ENCODE measurements around the gene TEX47.

The TEX47 gene

DNA sequence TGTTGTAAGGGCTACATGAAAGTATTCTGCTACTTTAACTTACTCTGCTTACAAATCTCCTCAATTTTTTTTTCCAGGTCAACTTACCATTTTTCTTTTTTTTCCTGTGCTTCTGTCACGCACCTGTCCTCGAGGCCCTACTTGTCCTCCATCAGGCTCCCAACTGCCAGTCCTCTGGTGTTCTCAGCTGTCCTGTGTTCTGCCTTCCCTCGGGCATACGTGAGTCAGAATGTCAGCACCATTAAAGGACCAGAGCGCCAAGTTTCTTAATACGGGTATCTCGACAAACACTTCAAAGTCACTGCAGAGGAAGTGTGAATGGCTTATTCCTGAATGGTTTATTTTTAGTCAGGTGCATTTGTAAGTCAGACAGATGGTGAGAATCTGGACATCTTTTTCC, at the start of gene TEX47:
Gene TEX47 (minus strand): TSS at position 185 of the 400 bp plus-strand sequence. CDS start 795 bp downstream, outside the sequence.
- DNase-seq (ENCODE audit: low read depth): no peak

DNA sequence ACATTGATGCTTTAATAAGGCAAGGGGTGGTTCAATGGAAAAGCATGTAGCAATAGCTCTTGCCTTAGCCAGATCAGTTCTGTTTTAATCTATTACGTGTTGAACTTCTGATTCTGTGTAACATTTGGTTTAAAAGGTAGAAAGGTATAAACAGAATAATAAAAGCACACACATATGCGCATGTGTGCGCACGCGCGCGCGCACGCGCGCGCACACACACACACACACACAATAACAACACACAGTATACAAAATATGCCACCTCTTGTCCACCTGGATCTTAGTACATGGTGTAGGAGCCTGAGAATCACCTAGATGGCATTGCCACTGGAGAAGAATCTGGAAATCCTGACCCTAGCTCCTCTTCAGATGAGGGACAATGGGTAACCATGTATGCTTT, 49.6 kb upstream of the TEX47 start:
- DNase-seq (ENCODE audit: low read depth): no peak

DNA sequence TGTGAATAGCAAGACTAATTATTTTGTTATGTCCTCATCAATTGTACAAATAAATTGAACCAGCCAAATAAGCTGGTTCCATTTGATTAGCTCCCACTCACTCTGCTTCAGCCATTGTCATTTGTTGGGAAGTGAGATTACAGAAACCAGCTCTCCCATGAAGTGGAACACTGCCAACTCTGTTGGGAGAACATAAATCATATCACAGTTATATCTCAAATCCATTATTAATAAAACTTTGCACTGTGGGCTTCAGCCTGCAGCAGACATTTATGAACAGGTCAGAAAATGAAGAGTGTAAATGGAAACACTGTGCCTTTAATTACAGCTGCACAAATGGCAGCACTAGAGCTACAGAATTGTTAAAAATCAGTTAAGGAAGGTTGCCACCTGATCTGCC, 46.7 kb upstream of the TEX47 start:
- DNase-seq (ENCODE audit: low read depth): no peak

- DNase-seq (ENCODE audit: low read depth): no peak
These were observed 39.7 kb upstream of the TEX47 start for GRCh38 chr7:88835147-88835728.

DNA sequence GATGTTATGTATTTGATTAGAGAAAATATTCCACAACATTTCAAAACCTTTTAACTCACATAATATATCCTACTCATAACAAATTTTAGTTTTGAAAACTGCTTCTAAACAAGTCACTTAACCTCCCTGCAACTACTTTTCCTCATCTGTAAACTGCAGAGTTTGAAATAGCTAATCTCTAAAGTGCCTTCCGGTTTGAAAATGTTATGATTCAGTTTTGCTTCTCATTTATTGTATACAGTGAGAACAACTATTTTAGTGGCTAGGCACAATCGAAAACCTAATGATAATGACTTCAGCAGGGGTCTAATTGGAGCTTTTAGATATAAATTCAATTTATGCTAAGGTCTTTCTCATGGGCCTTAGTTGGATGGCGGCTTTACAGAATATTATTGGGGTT, 30.7 kb upstream of the TEX47 start:
- no peak for DNase-seq (ENCODE audit: low read depth)

DNA sequence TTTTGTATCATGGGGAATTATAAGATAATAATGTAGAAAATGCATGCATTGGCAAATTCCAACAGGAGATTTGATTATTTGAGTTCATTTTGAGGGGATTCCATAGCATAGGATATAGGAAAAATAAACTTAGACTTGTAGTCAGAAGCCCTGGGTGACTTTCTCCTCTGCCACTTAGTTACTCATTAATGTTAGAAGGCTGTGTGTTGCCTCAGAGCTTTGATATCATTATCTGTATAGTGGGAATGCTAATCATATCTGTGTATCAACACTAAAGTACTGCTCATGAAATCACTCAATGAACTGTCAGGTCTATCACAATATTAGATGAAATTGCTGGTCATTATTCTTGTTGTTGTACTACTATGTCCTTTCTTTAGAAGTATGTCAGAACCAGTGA, 23.0 kb upstream of the TEX47 start:
- no peak for DNase-seq (ENCODE audit: low read depth)

DNA sequence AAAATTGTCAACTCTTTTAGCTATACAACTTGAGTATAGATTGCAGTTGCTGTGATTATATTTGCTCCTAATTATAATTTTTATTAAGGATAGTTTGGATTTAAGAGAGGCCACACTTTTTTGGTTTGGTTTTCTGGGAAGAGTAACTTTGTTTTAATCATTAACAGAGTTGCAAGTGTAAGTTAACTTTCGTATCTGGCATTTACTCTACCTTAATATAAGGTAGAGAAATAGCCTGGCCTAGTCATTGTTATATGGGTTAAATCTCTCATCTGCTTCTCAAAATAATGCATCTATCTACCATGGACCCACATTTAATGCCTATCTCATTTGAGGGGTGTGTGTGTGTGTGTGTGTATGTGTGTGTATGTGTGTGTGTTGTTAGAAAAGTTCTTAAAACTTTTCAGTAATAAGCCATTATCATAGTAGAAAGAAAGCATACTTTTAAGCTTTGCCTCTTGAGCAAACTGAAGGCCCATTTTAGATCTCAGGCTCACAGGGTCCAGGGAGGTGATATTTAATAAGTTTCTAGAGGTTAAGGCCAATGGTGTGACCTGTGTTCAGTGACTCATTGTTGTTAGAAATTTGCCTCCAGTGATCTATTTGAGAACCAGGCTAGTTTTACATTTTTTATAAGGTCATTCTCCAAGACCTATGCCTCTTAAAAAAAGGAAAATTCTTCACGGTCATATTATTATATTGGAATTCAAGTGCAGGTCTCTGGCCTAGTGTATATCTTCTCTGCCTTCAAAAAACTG, 10.9 kb upstream of the TEX47 start:
- DNase-seq (ENCODE audit: low read depth): no peak

- DNase-seq (ENCODE audit: low read depth): no peak
These were observed 5.5 kb upstream of the TEX47 start for GRCh38 chr7:88801046-88801445.

- DNase-seq (ENCODE audit: low read depth): no peak
These were observed 3.2 kb downstream of the TEX47 start for GRCh38 chr7:88792361-88792760.

GRCh38 chr7:88791891-88792290, 3.6 kb downstream of the TEX47 start:
- DNase-seq (ENCODE audit: low read depth): no peak

GRCh38 chr7:88789480-88790064, 6.0 kb downstream of the TEX47 start:
- DNase-seq (ENCODE audit: low read depth): no peak

DNA sequence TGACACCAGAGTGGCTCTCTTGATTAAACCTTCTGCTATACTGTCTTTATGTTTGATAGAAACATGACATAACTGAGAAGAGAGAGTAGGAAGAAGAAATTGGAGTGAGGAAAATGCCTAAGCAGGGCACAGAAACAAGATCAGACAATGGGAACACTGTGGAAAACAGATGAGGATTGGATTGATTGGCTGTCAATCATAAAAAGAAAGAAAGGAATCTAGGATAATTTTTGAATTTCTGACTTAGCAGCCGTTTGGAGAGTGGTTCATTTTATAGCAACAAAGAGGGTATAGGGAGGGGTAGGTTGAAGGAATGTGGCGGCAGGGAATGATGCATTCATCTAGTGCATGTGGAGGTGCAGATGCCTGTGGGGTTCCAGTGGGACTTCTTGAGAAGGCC, 7.8 kb downstream of the TEX47 start:
- DNase-seq (ENCODE audit: low read depth): no peak

DNA sequence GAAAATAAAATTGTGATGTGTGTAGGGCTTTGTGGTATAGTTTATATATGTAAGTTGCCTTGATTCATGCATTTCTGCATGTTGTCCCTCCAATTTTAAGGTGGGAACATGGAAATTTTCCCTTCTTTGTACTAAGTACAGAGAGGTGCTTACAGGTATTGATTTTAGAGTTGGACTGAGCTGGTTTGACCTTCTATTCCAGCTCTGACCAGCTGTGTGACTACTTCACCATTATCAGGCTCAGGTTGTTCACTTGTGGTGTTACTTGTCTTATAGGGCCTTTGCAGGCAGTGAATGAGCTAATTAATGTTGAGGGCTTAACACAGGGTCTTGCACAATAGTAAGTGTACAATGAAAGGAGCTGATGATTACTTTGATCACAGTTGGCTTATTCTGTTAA, 19.7 kb downstream of the TEX47 start:
- DNase-seq (ENCODE audit: low read depth): no peak

DNA sequence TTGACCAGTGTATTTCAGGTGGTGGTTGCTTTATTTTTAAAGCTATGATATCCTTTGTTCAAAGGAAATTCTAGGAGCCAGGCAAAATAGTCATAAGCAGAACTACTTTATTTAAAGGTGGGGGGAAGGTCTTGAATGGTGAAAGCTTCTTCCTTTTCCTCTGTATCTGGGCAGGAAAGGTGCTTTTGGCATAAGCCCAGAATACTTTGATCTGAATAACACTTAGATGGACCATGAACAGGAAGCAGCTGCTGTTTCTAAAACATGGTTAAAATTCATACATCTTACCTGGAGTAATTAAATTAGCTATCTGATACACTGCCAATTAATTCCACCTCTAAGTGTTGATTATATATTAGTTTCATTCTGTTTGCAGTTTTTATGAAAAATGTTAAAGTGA, 22.8 kb downstream of the TEX47 start:
- DNase-seq (ENCODE audit: low read depth): no peak

DNA sequence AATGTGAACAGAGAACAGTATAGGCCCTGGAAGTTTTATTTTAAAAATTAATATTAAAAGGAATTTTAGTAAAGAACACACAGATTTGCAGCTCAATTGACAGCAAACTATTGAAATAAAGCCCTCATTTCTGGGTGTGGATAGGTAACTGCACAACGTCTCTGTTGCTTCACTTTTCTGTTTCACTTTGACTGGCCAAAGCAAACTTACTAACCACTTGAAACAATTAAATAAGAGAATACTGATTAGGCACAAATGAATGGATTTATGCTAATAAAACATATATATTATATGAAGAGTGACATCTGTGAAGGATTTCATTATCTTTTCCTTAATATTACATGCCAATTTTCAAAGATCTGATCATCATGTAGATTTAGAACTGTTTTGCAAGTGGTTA, 24.1 kb downstream of the TEX47 start:
- DNase-seq (ENCODE audit: low read depth): no peak

DNA sequence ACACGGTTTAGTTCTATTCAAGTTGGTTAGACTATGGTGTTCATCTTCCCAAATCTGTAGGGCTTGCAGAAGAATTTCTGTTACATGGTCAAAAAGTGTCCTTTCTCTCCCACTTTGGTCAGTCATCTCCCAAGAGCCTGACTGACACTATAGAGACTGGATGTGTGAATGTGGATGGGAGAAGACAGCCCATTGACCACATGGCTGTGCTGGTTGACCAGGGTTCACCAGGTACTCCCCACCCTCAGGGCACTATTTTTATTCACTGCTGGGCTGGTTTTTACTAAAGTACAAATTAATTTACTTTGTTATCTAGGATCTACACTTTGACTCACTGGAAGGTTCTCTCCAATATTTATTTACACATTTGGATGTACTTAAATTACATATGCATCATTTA, 33.8 kb downstream of the TEX47 start:
- no peak for DNase-seq (ENCODE audit: low read depth)

- no peak for DNase-seq (ENCODE audit: low read depth)
These were observed 35.4 kb downstream of the TEX47 start for GRCh38 chr7:88760136-88760515.

DNA sequence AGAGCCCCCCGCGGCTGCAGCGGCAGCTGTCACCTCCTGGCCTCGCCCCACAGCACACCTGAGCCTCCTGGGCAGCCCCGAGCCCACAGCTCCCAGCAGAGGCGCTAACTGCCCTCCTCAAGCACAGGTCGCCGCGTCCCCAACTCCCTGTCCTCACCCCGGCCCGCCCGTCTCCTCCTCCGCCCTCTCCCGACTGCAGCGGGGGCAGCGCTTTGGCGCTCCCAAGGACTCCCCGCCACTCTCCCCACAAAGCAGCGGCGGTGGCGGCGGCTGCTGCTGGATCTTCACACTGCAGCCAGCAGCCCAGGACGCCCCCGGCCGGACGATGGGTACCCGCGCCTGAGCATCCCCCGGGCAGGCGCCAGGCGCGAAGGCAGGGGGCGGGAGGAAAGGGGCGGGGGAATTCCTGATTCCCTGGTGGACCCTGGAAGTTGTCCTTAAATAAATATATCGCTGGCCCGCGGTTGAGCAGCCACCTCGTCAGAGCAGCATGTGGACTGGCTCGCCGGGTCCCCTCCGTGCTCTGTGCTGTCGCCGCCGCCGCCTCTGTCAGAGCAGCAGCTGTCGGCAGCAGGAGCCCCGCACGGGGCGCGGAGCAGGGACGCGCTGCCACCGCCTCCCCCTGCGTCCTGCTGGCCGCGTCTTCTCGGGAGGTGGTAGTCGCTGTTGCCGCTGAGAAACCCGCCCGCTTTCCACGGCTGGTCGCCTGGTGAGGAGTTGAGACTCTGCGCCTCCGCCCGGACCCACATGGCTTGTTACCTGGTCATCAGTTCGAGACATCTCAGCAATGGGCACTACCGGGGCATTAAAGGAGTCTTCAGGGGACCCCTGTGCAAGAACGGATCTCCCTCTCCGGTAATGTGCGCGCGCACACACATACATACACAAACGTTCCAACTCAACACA, 36.1 kb downstream of the TEX47 start, which contains the start of gene ZNF804B:
Gene ZNF804B (plus strand): TSS at position 471 of the 906 bp plus-strand sequence. CDS start 277 bp downstream, at position 748.
- no peak for DNase-seq (ENCODE audit: low read depth)

GRCh38 chr7:88758381-88759229, 36.9 kb downstream of the TEX47 start:
- no peak for DNase-seq (ENCODE audit: low read depth)

GRCh38 chr7:88757371-88757770, 38.2 kb downstream of the TEX47 start:
- DNase-seq (ENCODE audit: low read depth): no peak

GRCh38 chr7:88756802-88757201, 38.7 kb downstream of the TEX47 start:
- DNase-seq (ENCODE audit: low read depth): no peak
